ENCODE results near the gene BACH1. TPM values are rescaled to one million over a fixed set of nuclear protein-coding genes. Genes with fewer than 3 reads are reported as not detected.

BACH1 gene
- total and polyA plus RNA-seq, 2 of the 8 experiments (the other 6 are each of a cell fraction or from before 2014, with no cell fraction given) = 6.9 to 50.7 TPM

- TF ChIP-seq KDM4A (IDR thresholded peaks at IDR 0.05; ENCODE audit: low read depth, low read length, severe bottlenecking) = no peak
- no peak for TF ChIP-seq CTBP2 (IDR thresholded peaks at IDR 0.05; ENCODE audit: borderline replicate concordance, insufficient read depth, insufficient read length, low read length)
- no peak for TF ChIP-seq ATF3 (IDR thresholded peaks at IDR 0.05; ENCODE audit: insufficient read depth, low read depth, low read length)
- TF ChIP-seq TAF7 (optimal IDR thresholded peaks at IDR 0.05; ENCODE audit: borderline replicate concordance, low read depth, low read length) = no peak
- TF ChIP-seq, protein P1, sequence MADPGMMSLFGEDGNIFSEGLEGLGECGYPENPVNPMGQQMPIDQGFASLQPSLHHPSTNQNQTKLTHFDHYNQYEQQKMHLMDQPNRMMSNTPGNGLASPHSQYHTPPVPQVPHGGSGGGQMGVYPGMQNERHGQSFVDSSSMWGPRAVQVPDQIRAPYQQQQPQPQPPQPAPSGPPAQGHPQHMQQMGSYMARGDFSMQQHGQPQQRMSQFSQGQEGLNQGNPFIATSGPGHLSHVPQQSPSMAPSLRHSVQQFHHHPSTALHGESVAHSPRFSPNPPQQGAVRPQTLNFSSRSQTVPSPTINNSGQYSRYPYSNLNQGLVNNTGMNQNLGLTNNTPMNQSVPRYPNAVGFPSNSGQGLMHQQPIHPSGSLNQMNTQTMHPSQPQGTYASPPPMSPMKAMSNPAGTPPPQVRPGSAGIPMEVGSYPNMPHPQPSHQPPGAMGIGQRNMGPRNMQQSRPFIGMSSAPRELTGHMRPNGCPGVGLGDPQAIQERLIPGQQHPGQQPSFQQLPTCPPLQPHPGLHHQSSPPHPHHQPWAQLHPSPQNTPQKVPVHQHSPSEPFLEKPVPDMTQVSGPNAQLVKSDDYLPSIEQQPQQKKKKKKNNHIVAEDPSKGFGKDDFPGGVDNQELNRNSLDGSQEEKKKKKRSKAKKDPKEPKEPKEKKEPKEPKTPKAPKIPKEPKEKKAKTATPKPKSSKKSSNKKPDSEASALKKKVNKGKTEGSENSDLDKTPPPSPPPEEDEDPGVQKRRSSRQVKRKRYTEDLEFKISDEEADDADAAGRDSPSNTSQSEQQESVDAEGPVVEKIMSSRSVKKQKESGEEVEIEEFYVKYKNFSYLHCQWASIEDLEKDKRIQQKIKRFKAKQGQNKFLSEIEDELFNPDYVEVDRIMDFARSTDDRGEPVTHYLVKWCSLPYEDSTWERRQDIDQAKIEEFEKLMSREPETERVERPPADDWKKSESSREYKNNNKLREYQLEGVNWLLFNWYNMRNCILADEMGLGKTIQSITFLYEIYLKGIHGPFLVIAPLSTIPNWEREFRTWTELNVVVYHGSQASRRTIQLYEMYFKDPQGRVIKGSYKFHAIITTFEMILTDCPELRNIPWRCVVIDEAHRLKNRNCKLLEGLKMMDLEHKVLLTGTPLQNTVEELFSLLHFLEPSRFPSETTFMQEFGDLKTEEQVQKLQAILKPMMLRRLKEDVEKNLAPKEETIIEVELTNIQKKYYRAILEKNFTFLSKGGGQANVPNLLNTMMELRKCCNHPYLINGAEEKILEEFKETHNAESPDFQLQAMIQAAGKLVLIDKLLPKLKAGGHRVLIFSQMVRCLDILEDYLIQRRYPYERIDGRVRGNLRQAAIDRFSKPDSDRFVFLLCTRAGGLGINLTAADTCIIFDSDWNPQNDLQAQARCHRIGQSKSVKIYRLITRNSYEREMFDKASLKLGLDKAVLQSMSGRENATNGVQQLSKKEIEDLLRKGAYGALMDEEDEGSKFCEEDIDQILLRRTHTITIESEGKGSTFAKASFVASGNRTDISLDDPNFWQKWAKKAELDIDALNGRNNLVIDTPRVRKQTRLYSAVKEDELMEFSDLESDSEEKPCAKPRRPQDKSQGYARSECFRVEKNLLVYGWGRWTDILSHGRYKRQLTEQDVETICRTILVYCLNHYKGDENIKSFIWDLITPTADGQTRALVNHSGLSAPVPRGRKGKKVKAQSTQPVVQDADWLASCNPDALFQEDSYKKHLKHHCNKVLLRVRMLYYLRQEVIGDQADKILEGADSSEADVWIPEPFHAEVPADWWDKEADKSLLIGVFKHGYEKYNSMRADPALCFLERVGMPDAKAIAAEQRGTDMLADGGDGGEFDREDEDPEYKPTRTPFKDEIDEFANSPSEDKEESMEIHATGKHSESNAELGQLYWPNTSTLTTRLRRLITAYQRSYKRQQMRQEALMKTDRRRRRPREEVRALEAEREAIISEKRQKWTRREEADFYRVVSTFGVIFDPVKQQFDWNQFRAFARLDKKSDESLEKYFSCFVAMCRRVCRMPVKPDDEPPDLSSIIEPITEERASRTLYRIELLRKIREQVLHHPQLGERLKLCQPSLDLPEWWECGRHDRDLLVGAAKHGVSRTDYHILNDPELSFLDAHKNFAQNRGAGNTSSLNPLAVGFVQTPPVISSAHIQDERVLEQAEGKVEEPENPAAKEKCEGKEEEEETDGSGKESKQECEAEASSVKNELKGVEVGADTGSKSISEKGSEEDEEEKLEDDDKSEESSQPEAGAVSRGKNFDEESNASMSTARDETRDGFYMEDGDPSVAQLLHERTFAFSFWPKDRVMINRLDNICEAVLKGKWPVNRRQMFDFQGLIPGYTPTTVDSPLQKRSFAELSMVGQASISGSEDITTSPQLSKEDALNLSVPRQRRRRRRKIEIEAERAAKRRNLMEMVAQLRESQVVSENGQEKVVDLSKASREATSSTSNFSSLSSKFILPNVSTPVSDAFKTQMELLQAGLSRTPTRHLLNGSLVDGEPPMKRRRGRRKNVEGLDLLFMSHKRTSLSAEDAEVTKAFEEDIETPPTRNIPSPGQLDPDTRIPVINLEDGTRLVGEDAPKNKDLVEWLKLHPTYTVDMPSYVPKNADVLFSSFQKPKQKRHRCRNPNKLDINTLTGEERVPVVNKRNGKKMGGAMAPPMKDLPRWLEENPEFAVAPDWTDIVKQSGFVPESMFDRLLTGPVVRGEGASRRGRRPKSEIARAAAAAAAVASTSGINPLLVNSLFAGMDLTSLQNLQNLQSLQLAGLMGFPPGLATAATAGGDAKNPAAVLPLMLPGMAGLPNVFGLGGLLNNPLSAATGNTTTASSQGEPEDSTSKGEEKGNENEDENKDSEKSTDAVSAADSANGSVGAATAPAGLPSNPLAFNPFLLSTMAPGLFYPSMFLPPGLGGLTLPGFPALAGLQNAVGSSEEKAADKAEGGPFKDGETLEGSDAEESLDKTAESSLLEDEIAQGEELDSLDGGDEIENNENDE (IDR thresholded peaks at IDR 0.05; ENCODE audit: insufficient replicate concordance, low read length) = no peak
- TF ChIP-seq TAF1 (IDR thresholded peaks at IDR 0.05; ENCODE audit: low read depth, low read length) = no peak
These were observed 9.7 kb downstream of the BACH1 start (continued) for GRCh38 chr21:29308456-29308783.

All from H1 (cell line).